Transverse colon (tissue), 3 donors: ENCODE results near the gene HRK.

Experiments used
- CTCF ChIP-seq, 5 experiments: fragments of 200-600 bp in 3 of 5; fragments of 450-650 bp in 2 of 5; sonication (generic) in 3 of 5; IDR thresholded peaks; 1 replicate in 2 of 5; 2 replicates in 3 of 5; pipeline ENCODE4 v1.5.1; 2016 to 2017; ENCODE audit warnings: antibody characterized with exemption in 5 of 5, inconsistent platforms in 3 of 5, mild to moderate bottlenecking in 2 of 5, moderate library complexity in 1 of 5
- POLR2A ChIP-seq: fragments of 450-650 bp; IDR thresholded peaks from one replicate; pipeline ENCODE4 v1.6.1; 2016; ENCODE audit warnings: antibody characterized with exemption, mild to moderate bottlenecking, moderate library complexity

GRCh38 chr12:116910645-116911451 is 29.6 kb upstream of the HRK start, which contains the start of gene FBXW8:
- TF ChIP-seq CTCF (IDR thresholded peaks at IDR 0.05) (no peak), POLR2A (no peak)
